HL-60 (cell line): ENCODE measurements around the gene FCHSD2.
A peak's percentile ranks its signal among the peaks of the same experiment; 100 is the strongest.

Experiments
- DNase-seq, 2 experiments: peaks; one replicate each; pipeline ENCODE4 v3.0.0-alpha.2; 2010 to 2020; ENCODE audit warnings: low read depth in 1 of 2, low spot score in 1 of 2
- H3K27ac ChIP-seq: fragments of 250-450 bp; sonication (Bioruptor Pico); replicated peaks from 2 replicates; pipeline ENCODE4 v1.5.1; 2020; ENCODE audit warnings: mild to moderate bottlenecking, moderate library complexity
- H3K27me3 ChIP-seq: fragments of 250-450 bp; sonication (Bioruptor Pico); 2 replicates; pipeline ENCODE4 v1.5.1; 2021; ENCODE audit warnings: mild to moderate bottlenecking, moderate library complexity; ENCODE audit not compliant: insufficient read depth, poor library complexity, severe bottlenecking
- H3K4me3 ChIP-seq: replicated peaks from 2 replicates; pipeline ENCODE4 v1.5.1; 2011; ENCODE audit warnings: mild to moderate bottlenecking, control low read depth, low read length; ENCODE audit not compliant: insufficient read depth
- CTCF ChIP-seq: IDR thresholded peaks from one replicate; pipeline ENCODE4 v1.5.1; 2011; ENCODE audit warnings: low read length, control low read depth, inconsistent platforms; ENCODE audit not compliant: insufficient read depth
- GABPA ChIP-seq: IDR thresholded peaks from 2 replicates; pipeline ENCODE4 v1.6.1; 2012; ENCODE audit warnings: low read depth
- POLR2AphosphoS5 ChIP-seq: IDR thresholded peaks from 2 replicates; pipeline ENCODE4 v1.6.1; 2012; ENCODE audit warnings: low read depth
- SPI1 ChIP-seq: IDR thresholded peaks from 2 replicates; pipeline ENCODE4 v1.6.1; 2012; ENCODE audit warnings: low read depth, mild to moderate bottlenecking, borderline replicate concordance
- TF ChIP-seq, protein P1 (sequence below): IDR thresholded peaks from 2 replicates; pipeline ENCODE4 v1.6.1; 2012; ENCODE audit warnings: low read depth; ENCODE audit not compliant: insufficient replicate concordance

FCHSD2 gene

DNA sequence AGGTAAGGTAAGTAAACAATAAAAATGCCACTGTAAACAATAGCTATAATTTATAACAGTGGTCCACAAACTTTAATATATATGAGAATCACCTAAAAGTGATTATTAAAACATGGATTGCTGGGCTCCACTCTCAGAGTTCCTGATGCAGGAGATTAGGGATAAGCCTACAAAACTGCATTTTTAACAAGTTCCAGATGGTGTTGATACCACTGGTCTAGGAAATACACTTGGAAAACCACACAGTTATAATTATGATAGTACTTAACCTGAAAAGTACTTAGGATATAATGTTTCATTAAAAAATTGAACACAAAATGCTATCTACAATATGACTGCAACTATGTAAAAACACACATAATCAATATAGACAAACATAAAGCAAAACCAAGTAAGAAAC is 20.4 kb downstream of the FCHSD2 start:
- H3K27me3 ChIP-seq = no peaks in the 10 kb centered on the region

GRCh38 chr11:73117071-73117470 is 25.0 kb downstream of the FCHSD2 start:
- Histone ChIP-seq H3K27ac (no peak overlapping the region), H3K4me3 (no peak overlapping the region), H3K27me3 (no peaks in the 10 kb centered on the region)
- TF ChIP-seq, protein P1, sequence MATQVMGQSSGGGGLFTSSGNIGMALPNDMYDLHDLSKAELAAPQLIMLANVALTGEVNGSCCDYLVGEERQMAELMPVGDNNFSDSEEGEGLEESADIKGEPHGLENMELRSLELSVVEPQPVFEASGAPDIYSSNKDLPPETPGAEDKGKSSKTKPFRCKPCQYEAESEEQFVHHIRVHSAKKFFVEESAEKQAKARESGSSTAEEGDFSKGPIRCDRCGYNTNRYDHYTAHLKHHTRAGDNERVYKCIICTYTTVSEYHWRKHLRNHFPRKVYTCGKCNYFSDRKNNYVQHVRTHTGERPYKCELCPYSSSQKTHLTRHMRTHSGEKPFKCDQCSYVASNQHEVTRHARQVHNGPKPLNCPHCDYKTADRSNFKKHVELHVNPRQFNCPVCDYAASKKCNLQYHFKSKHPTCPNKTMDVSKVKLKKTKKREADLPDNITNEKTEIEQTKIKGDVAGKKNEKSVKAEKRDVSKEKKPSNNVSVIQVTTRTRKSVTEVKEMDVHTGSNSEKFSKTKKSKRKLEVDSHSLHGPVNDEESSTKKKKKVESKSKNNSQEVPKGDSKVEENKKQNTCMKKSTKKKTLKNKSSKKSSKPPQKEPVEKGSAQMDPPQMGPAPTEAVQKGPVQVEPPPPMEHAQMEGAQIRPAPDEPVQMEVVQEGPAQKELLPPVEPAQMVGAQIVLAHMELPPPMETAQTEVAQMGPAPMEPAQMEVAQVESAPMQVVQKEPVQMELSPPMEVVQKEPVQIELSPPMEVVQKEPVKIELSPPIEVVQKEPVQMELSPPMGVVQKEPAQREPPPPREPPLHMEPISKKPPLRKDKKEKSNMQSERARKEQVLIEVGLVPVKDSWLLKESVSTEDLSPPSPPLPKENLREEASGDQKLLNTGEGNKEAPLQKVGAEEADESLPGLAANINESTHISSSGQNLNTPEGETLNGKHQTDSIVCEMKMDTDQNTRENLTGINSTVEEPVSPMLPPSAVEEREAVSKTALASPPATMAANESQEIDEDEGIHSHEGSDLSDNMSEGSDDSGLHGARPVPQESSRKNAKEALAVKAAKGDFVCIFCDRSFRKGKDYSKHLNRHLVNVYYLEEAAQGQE = no peak
- TF ChIP-seq SPI1 = 0 out of 2 replicates have a peak, but pooled peaks have one; percentile 13
- DNase-seq = no peak

More for the DNA sequence above, 20.4 kb downstream of the FCHSD2 start:
- H3K4me3 ChIP-seq = no peak overlapping the region
- no peak for TF ChIP-seq GABPA
- TF ChIP-seq, protein P1 = no peak
- TF ChIP-seq CTCF = no peak
- no peak for TF ChIP-seq POLR2AphosphoS5
- TF ChIP-seq SPI1 = no peak
- no peak for DNase-seq
- no peak overlapping the region for H3K27ac ChIP-seq

DNA sequence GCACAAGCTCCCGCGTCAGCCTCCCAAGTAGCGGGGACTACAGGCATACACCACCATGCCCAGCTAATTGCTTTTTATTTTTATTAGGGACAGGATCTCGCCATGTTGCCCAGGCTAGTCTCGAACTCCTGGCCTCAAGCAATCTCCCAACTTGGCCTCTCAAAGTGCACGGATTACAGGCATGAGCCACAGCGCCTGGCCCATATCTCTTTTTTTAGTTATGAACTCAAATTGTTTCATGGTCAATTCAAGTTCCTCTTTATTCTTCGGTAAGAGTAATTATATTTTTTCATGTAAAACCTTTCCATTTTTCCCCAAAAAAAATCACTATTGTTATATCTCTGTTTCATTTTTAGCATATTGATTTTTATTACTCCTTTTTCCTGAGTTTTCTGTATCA is 25.5 kb downstream of the FCHSD2 start:
- Histone ChIP-seq H3K27ac (no peak overlapping the region), H3K4me3 (no peak overlapping the region), H3K27me3 (no peaks in the 10 kb centered on the region)
- DNase-seq = no peak
- no peak for TF ChIP-seq SPI1
- TF ChIP-seq CTCF = no peak
- TF ChIP-seq POLR2AphosphoS5 = no peak
- TF ChIP-seq, protein P1 = no peak
- TF ChIP-seq GABPA = no peak

DNA sequence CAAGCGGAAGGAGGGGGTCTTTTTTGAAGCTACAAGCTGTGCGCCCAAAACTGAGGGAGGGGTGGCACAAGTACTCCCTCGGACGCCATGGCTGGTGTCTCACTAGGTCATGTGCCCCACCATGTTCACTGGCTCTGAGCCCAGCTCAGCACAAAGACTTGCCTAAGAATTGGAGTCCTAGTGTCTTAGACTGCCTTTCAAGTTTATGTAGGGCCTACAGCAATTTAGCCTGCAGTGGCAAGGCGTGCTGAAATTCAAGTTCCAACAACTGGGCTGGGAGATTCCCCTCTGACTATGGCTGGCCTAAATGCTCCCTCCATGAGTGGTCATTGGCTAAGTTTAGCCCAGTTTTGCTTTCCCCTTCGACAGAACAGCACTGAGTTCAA is 27.3 kb downstream of the FCHSD2 start:
- DNase-seq = no peak
- Histone ChIP-seq H3K27me3 (no peaks in the 10 kb centered on the region), H3K4me3 (no peak overlapping the region), H3K27ac (no peak overlapping the region)
- TF ChIP-seq, protein P1 = no peak
- TF ChIP-seq SPI1 (no peak), POLR2AphosphoS5 (no peak), CTCF (no peak), GABPA (no peak)
